Cardiac septum (tissue), 1 donor: ENCODE measurements around the gene PI4K2B. TPM values are rescaled to one million over a fixed set of nuclear protein-coding genes. Genes with fewer than 3 reads are reported as not detected.

ENCODE experiments used
- total RNA-seq: library from RNA; stranded (reverse); fragmentation: NEBNext Ultra II Directional; extraction: Animal tissue kit (Norgen Biotek cat#: 25700); gene quantifications from one replicate; pipeline ENCODE4 v1.2.1, GENCODE V29; 2021
- donor health status: DM: no; HTN: no; CAD: no.

Gene PI4K2B
- total RNA-seq, 1 donor from 2014 or later: 3.4 TPM

Other genes starting within 250 kb of the PI4K2B start
- gene LGI2, start 203.1 kb upstream of the PI4K2B start, total RNA-seq: 5.0 TPM
- 6.6 TPM for gene SEPSECS, start 73.6 kb upstream of the PI4K2B start, total RNA-seq
- gene ZCCHC4, start 78.7 kb downstream of the PI4K2B start, total RNA-seq: 8.0 TPM
- 14.2 TPM for gene ANAPC4, start 143.2 kb downstream of the PI4K2B start, total RNA-seq